ENCODE data around the gene WNT3A.

- TF ChIP-seq POLR2A (IDR thresholded peaks at IDR 0.05) (no peak), POLR2AphosphoS5 (IDR thresholded peaks at IDR 0.05) (no peak)
Measured at GRCh38 chr1:228017356-228018124, 10.7 kb downstream of the WNT3A start.

Measured in upper lobe of left lung (tissue), 4 donors.